Esophagus muscularis mucosa (tissue), 4 donors: Measurements from ENCODE around the gene DUSP18. TPM values are rescaled to one million over a fixed set of nuclear protein-coding genes. Genes with fewer than 3 reads are reported as not detected.
A peak's percentile ranks its signal among the peaks of the same experiment; 100 is the strongest.
"Not testable (repeated sequence)": the region's sequence is repeated elsewhere in the genome, so short reads cannot be mapped to it uniquely, and the experiment has no call there.

Experiments
- DNase-seq: peaks from one replicate; pipeline ENCODE4 v3.0.0-alpha.2; 2017; ENCODE audit errors: extremely low spot score
- H3K27ac ChIP-seq, 4 donors: fragments of 200-600 bp; sonication (generic); replicated peaks in 1 of 4; 1 replicate in 3 of 4; 2 replicates in 1 of 4; pipeline ENCODE4 v1.5.1; 2016 to 2019; ENCODE audit warnings: mild to moderate bottlenecking in 1 of 4
- H3K27me3 ChIP-seq, 4 donors: fragments of 200-600 bp; sonication (generic); one replicate each; pipeline versions ENCODE4 v1.5.1 to v1.6.0; 2016 to 2019
- H3K36me3 ChIP-seq, 4 donors: fragments of 200-600 bp; sonication (generic); one replicate each; pipeline ENCODE4 v1.5.1; 2016 to 2019
- H3K4me1 ChIP-seq, 4 donors: fragments of 200-600 bp; sonication (generic); one replicate each; pipeline ENCODE4 v1.5.1; 2016 to 2019
- H3K4me3 ChIP-seq, 4 donors: fragments of 200-600 bp; sonication (generic); 1 replicate in 2 of 4; 2 replicates in 2 of 4; pipeline ENCODE4 v1.5.1; 2016 to 2019; ENCODE audit warnings: mild to moderate bottlenecking in 4 of 4, moderate library complexity in 1 of 4
- H3K9me3 ChIP-seq, 4 donors: fragments of 200-600 bp; sonication (generic); 1 replicate in 3 of 4; 2 replicates in 1 of 4; pipeline ENCODE4 v1.5.1; 2016 to 2019
- CTCF ChIP-seq, 3 experiments: fragments of 200-600 bp in 2 of 3; fragments of 450-650 bp in 1 of 3; sonication (generic) in 2 of 3; IDR thresholded peaks; one replicate each; pipeline ENCODE4 v1.5.1; 2017 to 2019; ENCODE audit warnings: antibody characterized with exemption in 3 of 3, mild to moderate bottlenecking in 2 of 3, moderate library complexity in 1 of 3
- EP300 ChIP-seq: sonication (generic); formaldehyde crosslinking; IDR thresholded peaks from one replicate; pipeline ENCODE4 v1.6.1; 2017; ENCODE audit warnings: antibody characterized with exemption
- POLR2A ChIP-seq: fragments of 450-650 bp; IDR thresholded peaks from one replicate; pipeline ENCODE4 v1.6.1; 2017; ENCODE audit warnings: antibody characterized with exemption, moderate library complexity, mild to moderate bottlenecking, low read depth
- POLR2AphosphoS5 ChIP-seq, 2 donors: sonication (generic); formaldehyde crosslinking; IDR thresholded peaks; one replicate each; pipeline ENCODE4 v1.6.1; 2017; ENCODE audit warnings: antibody characterized with exemption in 2 of 2
- WGBS: methylation state at CpG from one replicate; pipeline ENCODE4 v1.1.5; 2018; 5-methylcytosine and 5-hydroxymethylcytosine counted together
- intact Hi-C: fragments of 100-400 bp; cut with DNase I; formaldehyde crosslinking; loops from one replicate; pipeline ENCODE4 v1.15.1; 2023
- total RNA-seq, 4 donors: library from RNA; depleted of rRNA; stranded (reverse); fragments of >200 nt; gene quantifications; one replicate each; pipeline versions ENCODE4 v1.1.0 to v1.2.1, GENCODE V29; 2016

Gene DUSP18
- total RNA-seq, 4 donors from 2014 or later, result 6.5 to 11.5 (median 9.8) TPM

- intact Hi-C loops, result no loop called here
Observed at GRCh38 chr22:30627471-30627870, 40.2 kb downstream of the DUSP18 start.

GRCh38 chr22:30626413-30626812 is 41.3 kb downstream of the DUSP18 start:
- Histone ChIP-seq H3K4me3 (no peak overlapping the region), H3K27me3 (no peaks in the 10 kb centered on the region), H3K4me1 (peaks cover 0 to 5% (median 0%) of the 10 kb centered on the region in 4 donors), H3K36me3 (peaks cover 0 to 47% (median 22%) of the 10 kb centered on the region in 4 donors), H3K27ac (no peak overlapping the region), H3K9me3 (no peaks in the 10 kb centered on the region)
- TF ChIP-seq CTCF (IDR thresholded peaks at IDR 0.05) (no peak), POLR2AphosphoS5 (IDR thresholded peaks at IDR 0.05) (no peak), POLR2A (no peak), EP300 (no peak)
- WGBS, result 90% methylated on average over 5 of the region's 5 CpGs
- DNase-seq, result no peak
- intact Hi-C loops, result no loop called here

More at GRCh38 chr22:30627471-30627870, 40.2 kb downstream of the DUSP18 start:
- Histone ChIP-seq H3K9me3 (no peaks in the 10 kb centered on the region), H3K4me3 (no peak overlapping the region), H3K27ac (no peak overlapping the region), H3K27me3 (no peaks in the 10 kb centered on the region), H3K36me3 (peaks cover 0 to 37% (median 15%) of the 10 kb centered on the region in 4 donors), H3K4me1 (peaks cover 0 to 5% (median 0%) of the 10 kb centered on the region in 4 donors)
- 93% methylated on average over 5 of the region's 5 CpGs for WGBS
- DNase-seq, result no peak
- no peak for TF ChIP-seq EP300
- no peak for TF ChIP-seq CTCF (IDR thresholded peaks at IDR 0.05)

GRCh38 chr22:30619909-30620308 is 47.8 kb downstream of the DUSP18 start:
- H3K27me3 ChIP-seq, H3K4me3 ChIP-seq, intact Hi-C loops, H3K27ac ChIP-seq, H3K4me1 ChIP-seq, DNase-seq, H3K9me3 ChIP-seq: not testable (repeated sequence)
- WGBS, result 97% methylated on average over 6 of the region's 6 CpGs
- peaks cover 18 to 84% (median 66%) of the 10 kb centered on the region in 4 donors for H3K36me3 ChIP-seq

- peaks cover 18 to 91% (median 82%) of the 10 kb centered on the region in 4 donors for H3K36me3 ChIP-seq
- 87% methylated on average over 6 of the region's 6 CpGs for WGBS
Observed at GRCh38 chr22:30617819-30618218, 49.9 kb downstream of the DUSP18 start.

GRCh38 chr22:30615543-30615954 is 52.1 kb downstream of the DUSP18 start:
- H3K9me3 ChIP-seq, result no peaks in the 10 kb centered on the region
- no peaks in the 10 kb centered on the region for H3K4me1 ChIP-seq
- WGBS, result 72% methylated on average over 7 of the region's 7 CpGs
- no peaks in the 10 kb centered on the region for H3K27me3 ChIP-seq
- intact Hi-C loops, result no loop called here
- peaks cover 18 to 91% (median 81%) of the 10 kb centered on the region in 4 donors for H3K36me3 ChIP-seq
- H3K27ac ChIP-seq, result no peak overlapping the region
- TF ChIP-seq POLR2A (no peak), CTCF (IDR thresholded peaks at IDR 0.05) (no peak), EP300 (no peak), POLR2AphosphoS5 (IDR thresholded peaks at IDR 0.05) (peak in 1 of 2 donors; percentile 6)
- no peak overlapping the region for H3K4me3 ChIP-seq
- DNase-seq, result no peak

More at GRCh38 chr22:30617819-30618218, 49.9 kb downstream of the DUSP18 start:
- no peaks in the 10 kb centered on the region for H3K9me3 ChIP-seq
- no peaks in the 10 kb centered on the region for H3K4me1 ChIP-seq
- no peak overlapping the region for H3K27ac ChIP-seq
- TF ChIP-seq POLR2AphosphoS5 (IDR thresholded peaks at IDR 0.05), result no peak
- no peak for TF ChIP-seq EP300
- no peak for TF ChIP-seq POLR2A
- no peak for TF ChIP-seq CTCF (IDR thresholded peaks at IDR 0.05)
- no peak overlapping the region for H3K4me3 ChIP-seq
- no peaks in the 10 kb centered on the region for H3K27me3 ChIP-seq
- intact Hi-C loops, result no loop called here
- no peak for DNase-seq
